Iris pigment epithelial cell (primary cell): Measurements from ENCODE around the gene NRP2.

Experiments used
- DNase-seq: peaks from one replicate; pipeline ENCODE4 v3.0.0-alpha.2; 2011; ENCODE audit warnings: low read depth

Gene NRP2

DNA sequence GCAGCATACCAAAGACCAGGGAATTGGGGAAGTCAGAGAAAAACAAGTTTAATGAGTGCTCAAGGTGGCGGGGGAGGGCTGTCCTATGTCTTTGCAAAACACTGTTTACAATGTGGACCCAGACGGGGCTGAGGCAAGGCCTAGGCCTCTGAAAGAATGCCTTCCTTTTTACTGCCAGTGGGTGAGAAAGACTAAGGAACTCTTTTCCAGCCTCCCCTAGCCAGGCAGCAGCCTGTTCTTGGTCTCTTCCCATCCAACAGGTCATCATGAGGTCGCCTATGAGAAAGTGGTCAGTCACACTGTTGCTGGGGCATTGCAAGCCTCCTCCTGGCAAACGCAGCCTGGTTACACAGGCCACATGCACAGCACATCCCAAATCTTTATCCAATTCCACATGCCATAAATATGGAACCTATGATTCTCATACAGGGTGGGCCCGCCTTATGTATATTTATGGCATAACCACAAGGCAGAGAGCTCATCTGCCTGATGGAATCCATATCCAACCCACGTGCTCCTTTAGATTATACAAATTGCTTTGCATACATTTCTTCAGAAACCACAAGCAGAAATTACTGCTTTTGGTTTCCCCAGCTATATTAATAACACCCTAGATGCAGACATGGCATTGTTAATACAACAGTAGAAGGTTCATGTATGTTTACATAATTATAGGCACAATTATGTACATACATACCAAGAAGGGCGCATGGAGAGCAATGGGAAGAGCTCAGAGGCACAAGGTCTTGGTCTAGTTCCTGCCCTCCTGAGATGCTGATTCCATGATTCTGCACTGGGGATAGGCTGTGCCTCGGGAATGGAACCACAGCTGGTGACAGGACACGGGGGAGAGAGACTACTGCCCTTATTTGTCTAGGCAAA, 48.6 kb downstream of the NRP2 start:
- peak; percentile 82 for DNase-seq

DNA sequence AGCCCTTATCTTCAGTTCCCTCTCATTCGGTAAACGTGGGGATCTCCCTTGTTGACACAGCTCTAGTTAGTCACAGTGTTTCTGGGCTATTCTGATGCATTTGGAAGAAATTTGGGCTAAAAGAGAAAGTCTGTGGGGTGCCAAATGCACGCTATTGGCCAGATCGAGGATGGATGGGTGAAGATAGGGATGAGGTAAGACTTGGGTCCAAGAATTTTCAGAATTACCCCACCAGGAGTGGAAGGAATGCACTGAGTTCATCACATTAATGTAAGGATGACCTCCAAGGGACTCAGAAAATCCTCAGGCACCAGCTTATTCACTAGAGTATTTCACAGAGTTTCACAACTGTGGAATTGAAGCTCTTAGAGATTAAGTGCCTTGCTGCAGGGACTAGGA, 49.3 kb downstream of the NRP2 start:
- DNase-seq = peak; percentile 99

DNA sequence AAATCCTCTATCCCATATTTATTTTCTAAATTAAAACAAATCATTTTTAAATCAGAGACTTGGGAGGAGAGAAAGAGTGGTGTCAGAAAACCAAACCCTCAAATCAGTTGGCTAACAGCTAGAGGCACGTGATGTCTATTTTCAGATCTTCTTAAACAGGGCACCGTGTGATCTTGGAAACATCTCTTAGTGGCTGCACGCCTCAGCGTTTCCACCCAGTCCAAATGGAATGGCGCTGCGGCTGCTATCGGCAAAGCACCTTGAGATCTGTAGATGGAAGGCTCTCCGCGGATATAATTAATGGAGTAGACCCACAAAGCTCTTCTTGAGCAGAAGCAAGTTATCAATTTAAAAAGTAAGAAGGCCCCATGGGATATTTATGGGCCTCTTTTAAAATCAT, 50.0 kb downstream of the NRP2 start:
- no peak for DNase-seq

DNA sequence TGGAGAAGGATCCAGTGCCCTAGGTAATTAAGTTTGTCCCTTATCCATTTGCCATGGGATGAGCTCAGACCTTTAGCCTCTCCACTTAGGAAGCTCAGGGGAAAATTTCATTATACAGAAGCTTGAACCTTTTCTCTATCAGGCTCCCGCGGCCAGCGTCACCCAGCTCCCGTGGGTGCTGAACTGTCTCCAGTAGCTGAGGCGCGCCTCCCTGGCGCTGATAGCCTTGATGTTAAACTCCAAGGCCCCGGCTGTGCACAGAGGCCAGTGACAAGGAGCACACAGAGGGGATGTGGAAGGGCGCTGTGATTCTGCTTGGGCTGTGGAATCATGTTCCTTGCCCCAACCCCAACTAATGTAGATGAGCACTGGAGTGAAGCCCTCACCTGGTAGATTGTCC, 50.8 kb downstream of the NRP2 start:
- no peak for DNase-seq

DNA sequence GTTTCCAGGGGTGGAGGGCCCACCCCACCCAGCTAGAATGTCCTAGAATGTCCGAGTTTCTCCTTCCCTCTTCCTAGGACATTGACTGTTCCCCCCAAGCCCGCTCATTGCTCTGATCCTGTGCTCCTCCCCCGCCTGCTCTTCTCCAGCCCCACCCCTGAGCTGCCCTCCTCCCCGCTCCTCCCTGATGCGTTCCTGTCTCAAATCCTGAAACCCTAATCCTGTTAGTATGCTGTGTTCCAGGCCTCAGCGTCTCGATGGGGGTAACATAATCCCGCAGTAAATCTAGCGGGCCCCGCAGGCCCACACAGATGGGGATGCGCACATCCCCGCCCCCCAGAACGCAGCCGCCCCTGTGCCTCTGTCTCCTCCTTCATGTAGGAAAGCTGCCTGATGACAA, 51.3 kb downstream of the NRP2 start:
- no peak for DNase-seq

DNA sequence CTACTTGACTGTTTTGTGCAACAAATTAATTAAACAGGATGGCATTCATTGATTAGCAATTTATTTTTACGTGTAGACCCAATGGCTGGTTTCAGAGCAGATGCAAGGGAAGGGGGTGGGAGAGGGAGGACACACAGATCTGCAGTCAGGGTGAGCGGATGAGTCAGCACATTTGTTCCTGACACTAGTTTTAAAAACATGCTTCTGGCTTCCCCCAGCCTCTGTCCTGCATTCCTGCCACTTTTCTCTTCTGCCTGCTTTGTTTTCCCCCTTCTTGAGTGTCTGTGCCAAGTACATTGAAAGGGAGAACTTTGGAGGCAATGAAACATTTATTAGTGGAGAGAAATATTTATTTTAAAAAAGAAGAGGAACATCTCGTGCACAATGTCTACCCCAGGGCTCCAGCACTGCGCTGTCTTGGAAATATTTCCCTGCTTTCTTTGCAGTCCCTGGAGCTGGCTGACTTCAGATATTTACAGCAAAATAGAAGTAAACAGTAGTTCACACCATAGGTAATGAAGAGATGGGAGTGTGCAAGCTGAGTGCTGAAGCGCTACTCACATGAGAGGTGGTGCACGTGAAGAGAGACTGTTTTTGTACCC, 52.2 kb downstream of the NRP2 start:
- peak; percentile 95 for DNase-seq

DNA sequence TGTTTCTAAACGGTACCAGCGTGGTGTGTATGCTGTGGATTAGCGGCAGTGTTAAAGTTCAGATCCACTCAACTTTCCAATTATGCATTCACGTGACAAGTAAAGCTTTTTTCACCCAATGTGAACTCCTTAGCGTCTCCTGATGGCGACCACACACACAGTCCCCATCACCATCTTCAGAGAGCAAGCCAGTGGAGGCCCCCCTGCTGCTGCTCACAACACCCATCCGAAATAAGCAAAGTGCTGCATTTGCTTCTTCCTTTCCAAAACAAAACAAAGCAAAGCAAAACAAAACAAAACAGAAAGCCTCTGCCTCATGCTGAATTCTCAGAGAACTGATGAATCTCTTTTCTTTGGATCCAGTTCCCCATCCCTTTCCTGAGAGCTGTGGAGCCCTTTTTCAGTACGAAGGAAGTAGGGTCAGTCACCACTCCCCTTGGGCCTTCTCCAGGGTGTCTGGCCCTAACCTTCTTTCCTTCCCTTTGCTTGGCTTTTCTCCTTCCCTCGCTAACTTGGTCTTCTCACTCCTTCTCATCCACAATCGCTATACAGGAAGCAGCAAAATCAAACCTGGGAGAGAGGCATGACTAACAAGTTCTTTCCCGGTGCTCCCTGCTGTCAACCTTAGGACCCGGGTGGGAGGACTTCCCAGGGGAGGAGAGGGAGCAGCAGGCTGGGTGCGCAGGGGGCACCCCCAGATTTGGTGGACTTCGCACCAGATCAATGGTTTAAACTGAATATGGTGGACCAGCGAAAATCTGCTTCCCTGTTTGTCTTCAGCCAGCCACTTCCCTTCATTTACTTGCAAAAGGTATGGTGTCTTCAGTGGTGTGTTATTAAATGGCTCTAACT, 56.0 kb downstream of the NRP2 start:
- DNase-seq = no peak

DNA sequence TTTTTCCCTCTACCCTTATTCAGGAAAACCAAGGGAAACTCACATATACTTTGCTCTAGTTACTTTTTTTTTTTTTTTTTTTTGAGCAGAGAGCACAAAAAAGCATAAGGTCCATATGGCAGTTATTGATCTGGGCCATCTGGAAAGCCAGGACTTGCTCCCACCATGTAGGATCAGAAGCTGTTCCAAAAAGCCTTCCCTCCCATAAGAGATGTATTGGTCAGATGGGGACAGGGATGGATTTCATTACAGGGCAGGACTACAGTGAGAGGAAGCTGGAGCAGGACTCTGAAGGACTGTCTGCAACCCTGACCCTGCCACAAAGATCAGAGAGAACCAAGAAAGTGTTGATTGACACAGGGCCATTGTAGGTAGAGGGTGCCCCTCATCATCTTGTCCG, 57.3 kb downstream of the NRP2 start:
- DNase-seq = no peak

DNA sequence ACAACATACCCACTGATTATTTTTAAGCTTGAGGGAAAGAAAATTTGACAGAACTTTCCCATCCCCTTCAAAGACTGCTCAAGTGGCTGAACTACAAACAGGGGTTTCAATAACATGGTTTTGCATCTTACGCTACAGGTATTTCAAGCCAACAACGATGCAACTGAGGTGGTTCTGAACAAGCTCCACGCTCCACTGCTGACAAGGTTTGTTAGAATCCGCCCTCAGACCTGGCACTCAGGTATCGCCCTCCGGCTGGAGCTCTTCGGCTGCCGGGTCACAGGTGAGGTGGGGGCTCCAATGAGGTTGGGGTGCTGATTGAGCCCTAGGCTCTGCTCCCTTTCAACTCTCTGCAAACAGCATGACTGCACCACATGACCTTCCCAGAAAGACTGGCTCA, 58.1 kb downstream of the NRP2 start:
- DNase-seq = no peak

DNA sequence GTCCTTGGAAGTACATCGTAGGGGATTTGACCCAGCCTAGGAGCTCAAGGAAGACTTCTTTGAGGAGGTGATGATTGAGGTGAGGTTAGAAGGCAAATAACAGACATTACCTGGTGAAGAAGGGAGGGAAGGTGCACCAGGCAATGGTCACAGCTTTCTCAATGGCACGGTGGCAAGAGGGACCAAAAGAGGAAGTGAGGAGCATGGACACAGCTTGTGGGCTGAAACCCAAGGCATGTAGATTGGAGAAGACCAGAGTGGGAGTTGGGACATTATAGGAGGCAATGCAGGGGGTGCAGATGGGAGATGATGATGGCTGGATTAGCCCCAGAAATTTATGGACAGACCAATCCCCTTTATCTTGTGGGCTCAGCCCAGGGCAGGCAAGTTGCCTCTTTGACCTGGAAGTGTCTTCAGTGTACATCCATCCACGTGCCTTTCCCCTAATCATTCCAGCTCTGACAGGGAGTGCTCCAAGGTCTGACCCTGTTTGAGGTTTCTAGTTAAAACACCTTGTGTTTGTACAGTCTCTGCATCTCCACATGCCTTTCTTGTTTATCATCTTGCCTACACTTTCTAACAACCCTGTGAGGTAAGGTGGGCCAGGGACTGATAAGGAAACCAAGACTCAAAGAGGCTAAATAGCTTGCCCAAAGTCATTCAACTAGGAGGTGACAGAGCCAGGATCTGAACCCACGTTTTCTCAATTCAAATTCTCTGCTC, 59.1 kb downstream of the NRP2 start:
- DNase-seq = no peak

DNA sequence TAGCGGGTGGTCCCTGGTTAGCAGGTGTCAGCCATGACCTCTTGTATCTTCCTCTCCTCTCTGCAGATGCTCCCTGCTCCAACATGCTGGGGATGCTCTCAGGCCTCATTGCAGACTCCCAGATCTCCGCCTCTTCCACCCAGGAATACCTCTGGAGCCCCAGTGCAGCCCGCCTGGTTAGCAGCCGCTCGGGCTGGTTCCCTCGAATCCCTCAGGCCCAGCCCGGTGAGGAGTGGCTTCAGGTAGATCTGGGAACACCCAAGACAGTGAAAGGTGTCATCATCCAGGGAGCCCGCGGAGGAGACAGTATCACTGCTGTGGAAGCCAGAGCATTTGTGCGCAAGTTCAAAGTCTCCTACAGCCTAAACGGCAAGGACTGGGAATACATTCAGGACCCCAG, 60.8 kb downstream of the NRP2 start:
- no peak for DNase-seq

DNA sequence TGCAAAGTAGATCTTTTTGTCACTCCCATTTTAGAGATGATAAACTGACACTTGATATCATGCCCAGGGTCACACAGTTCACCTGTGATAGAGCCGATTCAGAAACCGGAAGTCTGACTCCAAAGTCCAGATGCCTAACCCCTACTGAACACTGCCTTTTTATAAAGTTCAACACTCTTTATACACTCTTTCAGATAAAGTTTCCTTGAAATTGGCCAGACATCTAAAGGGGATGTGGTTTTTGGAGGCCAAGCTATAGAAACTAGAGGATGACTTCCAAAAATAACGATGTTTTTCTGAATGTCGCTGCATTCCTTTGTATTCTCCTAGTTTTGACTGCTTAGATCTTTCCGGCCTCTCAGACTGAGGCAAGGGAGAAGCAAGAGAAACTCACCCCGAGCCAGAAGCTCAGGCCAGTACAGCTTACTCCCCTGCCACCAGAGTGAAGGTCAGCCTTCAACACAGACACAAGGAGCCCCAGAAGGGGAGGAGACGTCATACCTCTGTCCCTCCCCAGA, 61.8 kb downstream of the NRP2 start:
- DNase-seq = no peak

DNA sequence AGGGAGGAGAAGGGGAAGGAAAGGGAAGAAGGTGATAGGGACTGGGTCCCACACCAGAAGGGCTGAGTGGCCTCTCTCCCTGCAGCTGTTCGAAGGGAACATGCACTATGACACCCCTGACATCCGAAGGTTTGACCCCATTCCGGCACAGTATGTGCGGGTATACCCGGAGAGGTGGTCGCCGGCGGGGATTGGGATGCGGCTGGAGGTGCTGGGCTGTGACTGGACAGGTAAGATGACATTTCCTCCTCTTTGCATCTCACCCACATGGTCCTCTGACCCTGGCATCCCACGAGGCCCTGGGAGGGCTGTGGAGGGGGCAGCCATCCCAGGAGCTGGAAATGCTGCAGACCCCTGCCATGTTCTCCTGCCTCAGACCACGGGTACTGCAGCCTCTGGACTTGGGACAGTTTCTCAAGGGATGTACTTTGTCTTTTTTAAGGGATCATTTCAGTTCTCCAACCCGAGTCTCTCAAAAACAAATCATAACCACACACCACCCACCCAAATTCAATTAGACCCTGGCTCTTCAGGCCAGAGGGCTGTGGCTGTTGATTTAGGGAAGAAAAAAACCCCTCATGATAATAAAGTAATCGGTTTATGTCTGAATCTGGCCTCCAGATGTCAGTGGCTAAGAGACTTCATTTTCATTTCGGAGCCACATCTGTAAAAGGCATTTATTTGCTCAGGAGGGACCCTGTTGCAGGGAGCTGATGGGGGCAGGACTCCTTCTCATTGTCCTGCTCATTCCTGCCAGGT, 63.5 kb downstream of the NRP2 start:
- no peak for DNase-seq

DNA sequence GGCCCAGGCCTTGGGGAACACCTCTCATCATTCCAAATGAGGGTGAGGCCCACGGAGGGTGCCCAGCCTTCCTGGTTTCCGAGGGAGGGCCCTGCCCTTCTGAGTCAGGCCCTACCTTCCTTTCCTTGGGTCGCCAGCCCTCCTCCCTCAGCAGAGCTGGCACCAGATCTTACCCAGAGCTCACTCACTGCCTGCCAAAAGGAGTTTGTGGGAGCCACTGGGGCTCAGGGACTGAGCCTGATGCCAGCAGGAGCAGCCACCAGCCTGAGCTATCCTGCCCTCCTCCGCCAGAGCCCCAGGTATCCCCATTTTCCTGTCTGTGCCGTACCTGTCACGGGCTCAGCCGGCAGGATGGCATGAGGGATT, 64.1 kb downstream of the NRP2 start:
- DNase-seq = no peak

DNA sequence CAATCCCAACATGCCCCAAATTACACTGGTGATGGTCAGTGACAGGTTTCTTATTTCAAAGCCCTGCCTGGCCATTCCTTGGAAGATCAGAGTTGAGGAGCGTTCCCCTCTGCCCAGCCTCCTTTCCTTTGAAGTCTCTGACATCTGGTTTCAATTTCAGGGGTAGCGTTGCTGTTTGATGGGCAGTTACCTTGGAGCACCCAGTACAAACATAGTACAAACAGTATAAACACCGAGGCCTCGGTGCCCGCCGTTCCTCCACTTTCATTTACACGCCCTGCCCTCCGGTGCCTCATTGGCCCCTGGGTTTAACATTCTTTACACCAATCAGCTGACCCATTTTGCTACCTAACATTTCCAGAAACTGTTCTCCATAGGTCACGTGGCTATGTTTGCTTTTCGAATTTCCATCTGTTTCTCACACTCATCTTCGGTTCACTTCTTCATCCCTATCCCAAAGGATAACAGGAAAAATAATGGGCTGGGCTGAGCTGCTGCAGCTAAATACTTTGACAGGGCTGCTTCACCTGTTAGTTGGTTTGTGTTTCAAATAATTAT, 65.6 kb downstream of the NRP2 start:
- DNase-seq = peak; percentile 62

DNA sequence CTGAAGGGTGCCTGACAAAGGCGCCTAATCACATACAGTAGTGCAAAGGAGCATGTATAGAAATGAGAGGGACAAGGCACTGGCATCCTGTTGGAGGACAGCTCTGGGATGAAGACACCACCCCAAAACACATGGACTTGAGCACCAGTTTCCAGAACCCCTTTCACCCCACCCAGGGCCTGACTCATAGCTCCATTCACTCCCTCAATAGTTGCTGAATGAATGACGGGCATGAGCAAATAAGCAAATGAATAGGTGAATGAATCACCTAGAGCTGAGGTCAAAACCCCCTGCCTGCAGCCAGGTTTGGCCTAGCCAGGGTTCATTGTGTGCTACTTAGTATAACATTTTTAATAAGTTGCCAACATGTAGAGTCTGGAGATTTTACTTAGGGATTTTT, 66.3 kb downstream of the NRP2 start:
- peak; percentile 74 for DNase-seq

DNA sequence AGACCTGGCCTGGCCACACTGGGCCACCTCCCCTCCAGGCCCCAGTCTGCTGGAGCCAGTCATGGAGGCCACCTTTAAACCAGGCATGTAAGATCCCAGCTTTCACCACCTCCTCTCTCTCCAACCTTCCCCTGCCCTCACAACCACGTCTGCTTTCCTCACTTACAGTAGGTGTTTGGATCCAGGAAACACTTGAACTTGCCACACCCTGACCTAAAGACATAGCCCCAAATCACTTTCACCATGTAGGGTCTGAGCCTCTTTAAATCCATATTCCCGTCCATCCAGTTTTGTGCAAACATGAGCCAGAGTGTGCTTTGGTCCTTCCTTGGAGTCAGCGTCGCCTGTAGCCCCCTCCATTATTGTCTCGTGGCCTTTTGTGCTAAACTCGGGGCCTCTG, 66.8 kb downstream of the NRP2 start:
- no peak for DNase-seq

DNA sequence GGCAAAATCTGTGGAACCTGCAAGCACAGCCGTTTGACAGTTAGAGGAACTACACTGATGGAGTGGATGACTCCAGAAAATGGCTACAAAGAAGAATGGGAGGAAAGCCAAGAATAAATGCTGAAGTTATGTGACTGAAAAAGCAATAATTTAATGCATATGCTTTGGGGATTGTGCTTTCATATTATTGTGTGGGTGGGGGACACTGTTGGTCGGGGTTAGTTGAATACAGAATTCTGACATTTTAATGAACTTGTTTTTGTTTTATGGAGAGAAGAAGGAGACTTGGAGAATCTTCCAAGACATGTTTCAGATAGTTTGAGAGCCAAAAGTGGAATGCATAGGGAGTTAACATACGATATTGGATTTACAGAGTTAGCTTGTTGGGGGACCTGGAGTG, 68.5 kb downstream of the NRP2 start:
- DNase-seq = no peak

DNA sequence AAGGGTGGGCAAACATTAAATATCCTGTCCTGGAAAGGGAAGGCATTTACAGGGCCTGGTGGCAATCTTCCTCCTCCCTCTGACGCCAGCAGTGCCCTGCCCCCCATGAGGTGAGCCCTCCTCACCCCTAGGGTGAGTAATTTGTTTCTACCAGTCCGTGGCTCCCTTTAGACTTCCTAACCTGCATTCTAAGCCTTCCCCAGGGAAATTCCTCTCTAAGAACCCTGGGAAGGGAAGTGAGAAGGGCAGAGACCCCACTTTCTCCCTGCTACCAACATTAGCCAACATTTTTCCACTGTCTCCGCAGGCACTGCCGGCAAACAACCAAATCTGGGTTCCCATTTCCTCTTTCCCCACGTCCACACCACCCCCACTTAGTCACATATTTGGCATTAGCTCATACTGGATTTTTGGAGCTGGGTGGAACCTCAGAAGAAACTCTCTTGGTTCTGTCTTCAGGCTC, 69.3 kb downstream of the NRP2 start:
- DNase-seq = peak; percentile 31

DNA sequence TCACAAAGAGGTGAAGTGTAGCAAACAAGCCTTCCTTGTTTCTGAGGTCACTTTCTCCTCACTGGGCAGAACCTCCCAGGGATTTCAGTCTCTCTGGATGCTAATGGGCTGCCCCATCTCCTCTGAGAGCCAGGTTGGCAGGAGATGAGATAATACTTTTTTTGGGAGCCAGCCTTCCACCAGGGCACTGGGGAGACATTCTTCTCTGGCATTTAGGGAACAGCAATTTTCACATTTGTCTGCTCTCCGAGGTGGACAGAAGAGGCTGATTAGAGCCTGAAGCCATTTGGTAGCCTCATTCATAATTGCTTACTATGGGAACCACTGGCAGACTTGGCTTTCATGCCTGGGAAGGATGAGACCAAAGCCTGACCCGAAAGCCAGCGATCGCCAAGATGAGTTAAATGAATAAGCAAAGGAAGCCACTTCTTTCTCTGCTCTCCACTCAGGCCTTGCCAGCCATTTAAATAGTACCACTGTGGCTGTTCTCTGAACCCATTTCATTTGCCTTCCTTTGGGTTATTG, 70.1 kb downstream of the NRP2 start:
- no peak for DNase-seq

DNA sequence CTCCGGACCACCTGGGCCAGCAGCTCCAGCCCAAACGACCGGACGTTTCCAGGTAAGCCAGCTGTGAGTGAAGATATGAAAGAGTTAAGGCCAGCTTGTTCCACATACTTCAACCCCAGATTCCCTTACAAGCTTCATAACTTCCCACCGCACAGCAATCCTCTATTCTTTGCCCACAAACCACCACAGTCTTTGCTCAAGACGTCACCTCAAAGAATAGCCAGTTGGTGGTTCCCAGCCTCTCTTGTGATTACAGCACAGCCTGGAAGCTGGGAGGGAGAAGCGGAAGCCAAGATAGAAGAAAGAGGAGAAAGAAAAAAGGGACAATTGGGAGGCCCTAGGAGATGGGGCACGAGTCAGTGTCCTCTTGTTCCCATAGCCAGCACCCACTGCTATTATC, 70.6 kb downstream of the NRP2 start:
- DNase-seq = no peak
